ENCODE data around the gene PLEKHA5. TPM values are rescaled to one million over a fixed set of nuclear protein-coding genes. Genes with fewer than 3 reads are reported as not detected.

PLEKHA5 gene
- total RNA-seq, 4 donors from 2014 or later: 11.3 to 33.1 (median 16.9) TPM

DNA sequence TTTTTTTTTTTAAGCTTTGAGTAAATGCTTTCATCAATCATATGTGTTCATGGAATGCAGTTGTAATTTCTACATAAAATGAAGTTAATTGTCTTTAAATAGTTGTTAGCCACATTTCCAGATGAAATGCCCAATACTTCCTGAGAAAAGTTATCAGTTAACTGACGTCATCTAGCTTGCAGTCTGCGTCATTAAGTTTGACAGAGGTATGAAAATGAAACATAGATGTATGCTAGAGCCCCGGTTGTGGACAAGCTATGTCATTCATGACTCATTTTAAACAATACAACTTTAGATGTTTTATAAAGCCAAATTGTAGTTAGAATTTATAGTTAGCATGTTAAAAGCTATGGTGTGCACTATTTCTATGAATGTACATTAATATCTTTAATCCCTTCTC lies 90.7 kb downstream of the PLEKHA5 start:
- ATAC-seq (ENCODE audit: low FRiP score) (no peak), DNase-seq (ENCODE audit: low spot score) (no peak)
- TF ChIP-seq, protein P1, sequence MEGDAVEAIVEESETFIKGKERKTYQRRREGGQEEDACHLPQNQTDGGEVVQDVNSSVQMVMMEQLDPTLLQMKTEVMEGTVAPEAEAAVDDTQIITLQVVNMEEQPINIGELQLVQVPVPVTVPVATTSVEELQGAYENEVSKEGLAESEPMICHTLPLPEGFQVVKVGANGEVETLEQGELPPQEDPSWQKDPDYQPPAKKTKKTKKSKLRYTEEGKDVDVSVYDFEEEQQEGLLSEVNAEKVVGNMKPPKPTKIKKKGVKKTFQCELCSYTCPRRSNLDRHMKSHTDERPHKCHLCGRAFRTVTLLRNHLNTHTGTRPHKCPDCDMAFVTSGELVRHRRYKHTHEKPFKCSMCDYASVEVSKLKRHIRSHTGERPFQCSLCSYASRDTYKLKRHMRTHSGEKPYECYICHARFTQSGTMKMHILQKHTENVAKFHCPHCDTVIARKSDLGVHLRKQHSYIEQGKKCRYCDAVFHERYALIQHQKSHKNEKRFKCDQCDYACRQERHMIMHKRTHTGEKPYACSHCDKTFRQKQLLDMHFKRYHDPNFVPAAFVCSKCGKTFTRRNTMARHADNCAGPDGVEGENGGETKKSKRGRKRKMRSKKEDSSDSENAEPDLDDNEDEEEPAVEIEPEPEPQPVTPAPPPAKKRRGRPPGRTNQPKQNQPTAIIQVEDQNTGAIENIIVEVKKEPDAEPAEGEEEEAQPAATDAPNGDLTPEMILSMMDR (IDR thresholded peaks at IDR 0.05): no peak

DNA sequence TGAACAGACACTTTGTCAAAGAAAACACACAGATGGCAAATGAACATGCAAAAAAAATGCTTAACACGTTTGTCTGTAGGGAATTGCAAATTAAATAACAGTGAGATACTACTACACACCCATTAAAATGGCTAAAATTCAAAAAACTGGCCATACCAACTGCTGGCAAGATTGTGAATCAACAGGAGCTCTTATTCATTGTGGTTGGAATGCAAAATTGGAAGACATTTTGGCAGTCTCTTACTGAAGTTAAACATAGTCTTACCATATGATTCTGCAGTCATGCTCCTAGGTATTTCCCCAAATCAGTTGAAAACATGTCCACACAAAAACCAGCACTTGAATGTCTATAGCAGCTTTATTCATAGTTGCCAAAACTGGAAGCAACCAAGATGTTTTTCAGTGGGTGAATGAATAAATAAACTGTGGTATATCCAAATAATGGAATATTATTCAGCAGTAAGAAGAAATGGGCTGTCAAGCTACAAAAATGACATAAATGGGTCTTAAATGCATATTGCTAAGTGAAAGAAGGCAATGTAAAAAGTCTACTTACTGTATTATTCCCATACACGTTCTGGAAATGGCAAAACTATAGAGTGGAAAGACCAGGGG lies 91.4 kb downstream of the PLEKHA5 start:
- TF ChIP-seq, protein P1 (IDR thresholded peaks at IDR 0.05): no peak
- DNase-seq (ENCODE audit: low spot score) (no peak), ATAC-seq (ENCODE audit: low FRiP score) (no peak)

DNA sequence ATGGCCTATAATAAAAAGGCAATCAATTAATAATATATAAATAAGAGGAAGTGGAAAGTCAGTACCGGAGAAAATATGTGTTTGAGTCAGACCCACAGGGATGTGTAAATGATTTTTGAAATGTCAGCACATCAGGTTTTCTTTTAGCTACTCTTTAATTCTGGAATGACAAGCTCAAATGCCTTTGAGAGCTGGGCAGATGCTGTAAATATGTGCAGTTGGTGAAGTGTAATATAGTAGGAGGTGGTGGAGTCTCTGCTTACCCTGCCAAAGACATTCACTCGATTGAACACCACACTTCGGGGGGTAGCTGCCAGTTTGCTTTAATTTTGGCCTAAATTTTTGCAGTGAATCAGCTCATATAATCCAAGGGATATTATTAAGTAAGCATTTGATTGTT lies 93.0 kb downstream of the PLEKHA5 start:
- ATAC-seq (ENCODE audit: low FRiP score): no peak
- DNase-seq (ENCODE audit: low spot score): no peak
- TF ChIP-seq, protein P1 (IDR thresholded peaks at IDR 0.05): no peak

DNA sequence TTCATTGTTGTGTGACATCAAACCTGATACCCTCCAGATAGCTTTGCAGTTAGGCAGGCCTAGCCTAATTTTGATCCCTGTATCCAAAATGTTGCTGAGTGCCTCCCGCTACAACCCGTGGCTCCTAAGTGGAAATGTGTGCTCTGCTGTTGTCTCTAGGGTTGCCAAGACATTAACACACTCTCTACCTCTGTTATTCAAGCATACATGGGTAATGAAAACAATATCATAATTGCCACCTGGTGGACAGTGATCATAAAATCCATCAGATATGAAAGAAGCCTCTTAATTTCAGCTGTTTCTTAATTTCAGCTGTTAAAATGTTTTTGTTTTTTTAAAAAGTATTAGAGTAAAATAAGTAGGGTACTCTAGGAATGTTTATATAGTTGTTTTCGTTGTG lies 93.5 kb downstream of the PLEKHA5 start:
- ATAC-seq (ENCODE audit: low FRiP score): no peak
- no peak for DNase-seq (ENCODE audit: low spot score)
- TF ChIP-seq, protein P1 (IDR thresholded peaks at IDR 0.05): no peak

DNA sequence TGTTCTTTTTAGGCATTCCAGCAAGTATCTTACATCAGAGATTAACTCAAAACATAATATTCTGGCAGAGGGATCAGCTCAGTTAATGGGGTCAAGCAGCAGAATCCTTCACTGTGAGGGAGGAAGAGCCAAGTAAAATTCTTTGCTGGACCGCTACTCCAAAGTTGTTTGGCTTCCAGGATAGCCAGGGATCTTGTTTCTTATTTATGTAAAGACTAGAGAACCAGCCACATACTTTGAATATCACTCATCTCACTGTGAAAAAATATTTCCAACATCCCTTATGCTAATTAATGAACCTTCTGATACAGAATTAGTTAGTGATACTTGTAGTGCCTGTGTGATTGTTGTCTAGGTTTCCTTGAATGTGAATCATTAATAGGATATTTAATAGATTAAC lies 94.2 kb downstream of the PLEKHA5 start:
- TF ChIP-seq, protein P1 (IDR thresholded peaks at IDR 0.05): no peak
- DNase-seq (ENCODE audit: low spot score) (no peak), ATAC-seq (ENCODE audit: low FRiP score) (peak; percentile 55)

DNA sequence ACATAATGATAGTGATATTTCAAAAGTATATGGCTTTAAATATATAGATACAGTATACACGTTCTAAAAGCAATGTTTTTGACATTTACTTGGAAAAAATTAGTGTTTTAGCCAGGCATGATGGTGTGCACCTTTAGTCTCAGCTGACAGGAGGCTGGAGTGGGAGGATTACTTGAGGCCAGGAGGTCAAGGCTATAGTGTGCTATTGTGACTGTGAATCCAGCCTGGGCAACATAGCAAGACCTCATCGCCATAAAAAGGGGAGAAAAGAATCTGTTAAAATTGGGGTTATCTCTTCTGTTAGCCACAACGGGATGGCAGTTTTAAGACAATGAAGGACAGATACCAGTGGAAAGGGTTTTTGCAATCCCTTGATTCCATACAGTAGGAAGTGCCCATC lies 95.2 kb downstream of the PLEKHA5 start:
- TF ChIP-seq, protein P1 (IDR thresholded peaks at IDR 0.05): no peak
- no peak for ATAC-seq (ENCODE audit: low FRiP score)
- DNase-seq (ENCODE audit: low spot score): no peak

GRCh38 chr12:19227190-19227879 lies 97.8 kb downstream of the PLEKHA5 start:
- DNase-seq (ENCODE audit: low spot score): no peak
- TF ChIP-seq, protein P1 (IDR thresholded peaks at IDR 0.05): no peak
- ATAC-seq (ENCODE audit: low FRiP score): no peak
